ENCODE data around the gene HTR3A.
A peak's percentile ranks its signal among the peaks of the same experiment; 100 is the strongest.
"Not testable (repeated sequence)": the region's sequence is repeated elsewhere in the genome, so short reads cannot be mapped to it uniquely, and the experiment has no call there.

HTR3A gene

DNA sequence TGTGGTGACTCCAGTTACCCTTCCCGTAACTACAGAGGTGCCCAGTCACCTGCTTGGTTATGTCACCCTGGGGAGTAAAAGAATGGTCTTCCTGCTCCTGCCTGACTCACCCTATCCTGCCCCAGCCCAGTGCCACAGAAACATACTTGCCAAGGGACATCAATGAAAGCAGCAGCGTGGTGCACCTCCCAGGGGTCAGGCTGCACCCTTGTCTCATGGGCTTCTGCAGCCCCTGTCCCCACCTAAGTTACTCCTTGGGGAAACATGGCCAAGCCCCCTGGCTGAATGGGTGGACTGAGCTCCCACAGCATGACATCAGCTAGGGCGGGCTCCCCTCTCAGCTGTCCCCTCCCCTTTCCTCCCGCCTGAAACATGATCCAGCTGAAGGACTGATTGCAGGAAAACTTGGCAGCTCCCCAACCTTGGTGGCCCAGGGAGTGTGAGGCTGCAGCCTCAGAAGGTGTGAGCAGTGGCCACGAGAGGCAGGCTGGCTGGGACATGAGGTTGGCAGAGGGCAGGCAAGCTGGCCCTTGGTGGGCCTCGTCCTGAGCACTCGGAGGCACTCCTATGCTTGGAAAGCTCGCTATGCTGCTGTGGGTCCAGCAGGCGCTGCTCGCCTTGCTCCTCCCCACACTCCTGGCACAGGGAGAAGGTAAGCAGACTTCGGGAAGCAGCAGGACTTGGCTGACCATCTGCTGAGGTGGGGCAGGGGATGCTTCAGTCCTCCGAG, at the start of gene HTR3A:
TSS of gene HTR3A (plus strand) at position 368 of the 730 bp plus-strand sequence. CDS start at position 586, 218 bp downstream.
- TF ChIP-seq, protein P1, sequence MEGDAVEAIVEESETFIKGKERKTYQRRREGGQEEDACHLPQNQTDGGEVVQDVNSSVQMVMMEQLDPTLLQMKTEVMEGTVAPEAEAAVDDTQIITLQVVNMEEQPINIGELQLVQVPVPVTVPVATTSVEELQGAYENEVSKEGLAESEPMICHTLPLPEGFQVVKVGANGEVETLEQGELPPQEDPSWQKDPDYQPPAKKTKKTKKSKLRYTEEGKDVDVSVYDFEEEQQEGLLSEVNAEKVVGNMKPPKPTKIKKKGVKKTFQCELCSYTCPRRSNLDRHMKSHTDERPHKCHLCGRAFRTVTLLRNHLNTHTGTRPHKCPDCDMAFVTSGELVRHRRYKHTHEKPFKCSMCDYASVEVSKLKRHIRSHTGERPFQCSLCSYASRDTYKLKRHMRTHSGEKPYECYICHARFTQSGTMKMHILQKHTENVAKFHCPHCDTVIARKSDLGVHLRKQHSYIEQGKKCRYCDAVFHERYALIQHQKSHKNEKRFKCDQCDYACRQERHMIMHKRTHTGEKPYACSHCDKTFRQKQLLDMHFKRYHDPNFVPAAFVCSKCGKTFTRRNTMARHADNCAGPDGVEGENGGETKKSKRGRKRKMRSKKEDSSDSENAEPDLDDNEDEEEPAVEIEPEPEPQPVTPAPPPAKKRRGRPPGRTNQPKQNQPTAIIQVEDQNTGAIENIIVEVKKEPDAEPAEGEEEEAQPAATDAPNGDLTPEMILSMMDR (IDR thresholded peaks at IDR 0.05) = no peak
- H3K27me3 ChIP-seq = peaks cover 4% of the 10 kb centered on the region
- no peak within 1 kb of the TSS for H3K4me3 ChIP-seq (ENCODE audit: low read depth in 1 of 2, low read length in 1 of 2)
- H3K36me3 ChIP-seq = no peaks in the 10 kb centered on the region
- no peaks in the 10 kb centered on the region for H3K9me3 ChIP-seq
- H3K4me1 ChIP-seq (ENCODE audit: control insufficient read depth in 1 of 2, insufficient read depth in 1 of 2, low read depth in 1 of 2, low read length in 1 of 2) = peaks cover 12 to 20% of the 10 kb centered on the region in 2 experiments
- H3K27ac ChIP-seq = no peak within 1 kb of the TSS

DNA sequence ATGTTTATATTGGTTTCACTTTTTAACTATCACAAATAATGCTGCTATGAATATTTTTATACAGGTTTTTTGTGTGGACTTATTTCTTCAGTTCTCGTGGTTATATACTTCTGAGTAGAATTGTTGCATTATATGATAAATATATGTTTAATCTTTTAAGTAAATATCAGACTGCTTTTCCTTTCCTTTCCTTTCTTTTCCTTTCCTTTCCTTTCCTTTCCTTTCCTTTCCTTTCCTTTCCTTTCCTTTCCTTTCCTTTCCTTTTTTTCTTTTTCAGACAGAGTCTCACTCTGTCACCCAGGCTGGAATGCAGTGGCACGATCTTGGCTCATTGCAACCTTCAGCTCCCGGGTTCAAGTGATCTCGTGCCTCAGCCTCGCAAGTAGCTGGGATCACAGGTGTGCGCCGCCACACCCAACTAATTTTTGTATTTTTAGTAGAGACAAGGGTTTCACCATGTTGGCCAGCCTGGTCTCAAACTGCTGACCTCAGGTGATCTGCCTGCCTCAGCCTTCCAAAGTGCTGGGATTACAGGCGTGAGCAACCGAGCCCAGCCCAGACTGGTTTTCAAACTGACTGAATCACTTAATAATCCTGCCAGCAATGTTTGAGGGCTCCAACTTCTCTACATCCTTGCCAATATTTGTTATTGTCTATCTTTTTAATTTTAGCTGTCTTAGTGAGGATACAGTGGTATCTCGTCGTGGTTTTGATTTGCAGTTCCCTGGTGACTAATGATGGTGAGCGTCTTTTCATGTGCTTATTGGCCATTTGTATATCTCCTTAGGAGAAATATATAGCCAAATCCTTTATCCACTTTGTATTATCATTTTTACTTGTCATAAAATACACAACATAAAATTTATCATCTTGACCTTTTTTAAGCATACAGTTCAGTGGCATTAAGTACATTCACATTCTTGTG, 48.4 kb upstream of the HTR3A start:
- Histone ChIP-seq H3K9me3 (no peaks in the 10 kb centered on the region), H3K36me3 (no peaks in the 10 kb centered on the region), H3K4me3 (ENCODE audit: low read depth in 1 of 2, low read length in 1 of 2) (no peak overlapping the region)

DNA sequence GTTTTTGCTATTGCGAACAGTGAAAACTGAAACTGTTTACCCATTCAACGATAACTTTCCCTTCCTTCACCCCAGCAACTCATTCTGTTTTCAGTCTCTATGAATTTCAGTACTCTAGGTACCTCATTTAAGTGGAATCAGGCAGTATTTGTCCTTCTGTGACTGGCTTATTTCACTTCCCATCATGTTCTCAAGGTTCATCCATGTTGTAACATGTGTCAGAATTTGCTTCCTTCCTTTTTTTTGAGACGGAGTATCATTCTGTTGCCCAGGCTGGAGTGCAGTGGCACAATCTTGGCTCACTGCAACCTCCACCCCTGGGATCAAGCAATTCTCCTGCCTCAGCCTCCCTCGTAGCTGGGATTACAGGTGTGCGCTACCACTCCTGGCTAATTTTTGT, 46.6 kb upstream of the HTR3A start:
- Histone ChIP-seq H3K4me3 (ENCODE audit: low read depth in 1 of 2, low read length in 1 of 2) (no peak overlapping the region), H3K9me3 (no peaks in the 10 kb centered on the region), H3K27me3 (no peaks in the 10 kb centered on the region), H3K36me3 (no peaks in the 10 kb centered on the region), H3K27ac (peak overlapping the region; percentile 67), H3K4me1 (ENCODE audit: control insufficient read depth in 1 of 2, insufficient read depth in 1 of 2, low read depth in 1 of 2, low read length in 1 of 2) (peaks cover 11 to 13% of the 10 kb centered on the region in 2 experiments)
- TF ChIP-seq, protein P1 (IDR thresholded peaks at IDR 0.05) = no peak

More for the DNA sequence above, 48.4 kb upstream of the HTR3A start:
- Histone ChIP-seq H3K4me1 (ENCODE audit: control insufficient read depth in 1 of 2, insufficient read depth in 1 of 2, low read depth in 1 of 2, low read length in 1 of 2) (peaks cover 11 to 13% of the 10 kb centered on the region in 2 experiments), H3K27ac (no peak overlapping the region), H3K27me3 (no peaks in the 10 kb centered on the region)
- TF ChIP-seq, protein P1 (IDR thresholded peaks at IDR 0.05) = no peak

DNA sequence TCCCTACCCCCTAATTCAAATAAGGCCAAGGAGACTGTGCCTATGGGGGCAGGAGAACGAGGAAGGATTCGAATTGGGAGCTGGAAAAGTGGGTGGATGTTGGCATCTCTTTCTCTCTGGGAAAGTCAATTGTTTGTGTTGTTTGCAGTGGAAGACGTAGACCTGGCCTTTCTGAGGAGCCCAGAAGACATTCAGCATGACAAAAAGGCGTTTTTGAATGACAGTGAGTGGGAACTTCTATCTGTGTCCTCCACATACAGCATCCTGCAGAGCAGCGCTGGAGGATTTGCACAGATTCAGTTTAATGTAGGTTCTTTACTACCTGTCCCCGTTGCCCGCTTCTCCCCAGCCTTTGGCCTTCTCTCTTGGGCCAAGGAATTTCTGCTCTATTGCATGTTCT, 42.1 kb upstream of the HTR3A start:
- no peak overlapping the region for H3K4me3 ChIP-seq (ENCODE audit: low read depth in 1 of 2, low read length in 1 of 2)
- no peak overlapping the region for H3K27ac ChIP-seq
- no peaks in the 10 kb centered on the region for H3K27me3 ChIP-seq
- no peaks in the 10 kb centered on the region for H3K9me3 ChIP-seq
- H3K4me1 ChIP-seq (ENCODE audit: control insufficient read depth in 1 of 2, insufficient read depth in 1 of 2, low read depth in 1 of 2, low read length in 1 of 2) = peaks cover 11 to 12% of the 10 kb centered on the region in 2 experiments
- H3K36me3 ChIP-seq = no peaks in the 10 kb centered on the region
- TF ChIP-seq, protein P1 (IDR thresholded peaks at IDR 0.05) = no peak

DNA sequence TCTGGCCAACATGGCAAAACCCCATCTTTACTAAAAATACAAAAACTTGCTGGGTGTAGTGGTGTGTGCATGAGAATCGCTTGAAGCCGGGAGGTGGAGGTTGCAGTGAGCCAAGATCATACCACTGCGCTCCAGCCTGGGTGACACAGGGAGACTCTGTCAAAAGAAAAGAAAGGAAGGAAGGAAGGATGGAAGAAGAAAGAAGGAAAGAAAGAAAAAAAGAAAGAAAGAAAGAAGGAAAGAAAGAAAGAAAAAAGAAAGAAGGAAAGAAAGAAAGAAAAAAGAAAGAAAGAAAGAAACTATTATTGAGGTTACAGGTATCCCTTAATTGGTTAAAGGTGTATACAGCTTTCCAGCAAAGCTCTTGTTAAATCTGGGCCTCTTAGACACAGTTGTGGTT, 40.7 kb upstream of the HTR3A start:
- H3K4me1 ChIP-seq (ENCODE audit: control insufficient read depth in 1 of 2, insufficient read depth in 1 of 2, low read depth in 1 of 2, low read length in 1 of 2); H3K4me3 ChIP-seq (ENCODE audit: low read depth in 1 of 2, low read length in 1 of 2); H3K27ac ChIP-seq; H3K9me3 ChIP-seq; H3K27me3 ChIP-seq; H3K36me3 ChIP-seq: not testable (repeated sequence)

DNA sequence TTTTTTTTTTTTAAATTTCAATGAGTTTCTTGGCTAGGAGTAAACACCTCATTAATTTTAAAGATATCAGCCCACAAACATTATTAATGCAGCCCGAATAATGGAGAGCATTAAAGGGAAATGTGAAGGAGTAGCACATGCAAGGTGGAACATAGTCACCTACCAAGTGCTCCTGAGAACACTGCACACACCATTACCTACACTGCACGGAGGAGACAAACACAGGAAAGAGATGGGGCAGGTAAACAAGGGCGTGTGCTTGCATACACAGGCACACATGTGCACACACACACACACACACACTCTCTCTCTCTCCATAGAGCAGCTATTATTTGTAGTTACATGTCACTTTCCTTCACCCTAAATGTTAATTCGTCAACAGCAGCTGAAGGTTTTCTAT, 40.1 kb upstream of the HTR3A start:
- Histone ChIP-seq H3K36me3 (no peaks in the 10 kb centered on the region), H3K9me3 (no peaks in the 10 kb centered on the region), H3K4me1 (ENCODE audit: control insufficient read depth in 1 of 2, insufficient read depth in 1 of 2, low read depth in 1 of 2, low read length in 1 of 2) (no peaks in the 10 kb centered on the region), H3K4me3 (ENCODE audit: low read depth in 1 of 2, low read length in 1 of 2) (no peak overlapping the region), H3K27ac (no peak overlapping the region), H3K27me3 (no peaks in the 10 kb centered on the region)
- TF ChIP-seq, protein P1 (IDR thresholded peaks at IDR 0.05) = no peak
